HepG2 (cell line): ENCODE results near the gene MSH3. TPM values are rescaled to one million over a fixed set of nuclear protein-coding genes. Genes with fewer than 3 reads are reported as not detected.

ENCODE experiments used
- AHDC1 ChIP-seq: sonication (generic); formaldehyde crosslinking; IDR thresholded peaks from 2 replicates; pipeline ENCODE4 v1.5.1; 2020; ENCODE audit warnings: mild to moderate bottlenecking, missing genetic modification reagents, borderline replicate concordance
- ELF1 ChIP-seq: sonication (generic); formaldehyde crosslinking; IDR thresholded peaks from 2 replicates; pipeline ENCODE4 v1.4.0; 2020; ENCODE audit warnings: missing genetic modification reagents
- ELK4 ChIP-seq: sonication (generic); formaldehyde crosslinking; IDR thresholded peaks from 2 replicates; pipeline ENCODE4 v1.9.0; 2021; ENCODE audit warnings: missing genetic modification reagents, borderline replicate concordance
- FOXA1 ChIP-seq, 2 experiments: fragments of 450-650 bp in 1 of 2; sonication (generic) in 1 of 2; formaldehyde crosslinking in 1 of 2; IDR thresholded peaks; 2 replicates each; pipeline versions ENCODE4 v1.4.0 to v1.6.1; 2016 to 2020; ENCODE audit warnings: missing genetic modification reagents in 1 of 2
- FOXC1 ChIP-seq: sonication (generic); formaldehyde crosslinking; IDR thresholded peaks from 2 replicates; pipeline ENCODE4 v1.8.0; 2022; ENCODE audit warnings: mild to moderate bottlenecking, missing genetic modification reagents, borderline replicate concordance
- HMG20A ChIP-seq: IDR thresholded peaks from 2 replicates; pipeline ENCODE4 v1.6.1; 2016; ENCODE audit warnings: borderline replicate concordance
- KDM3A ChIP-seq: IDR thresholded peaks from 2 replicates; pipeline ENCODE4 v1.6.1; 2018; ENCODE audit warnings: low read depth, missing compliant biosample characterization
- MAFK ChIP-seq, 2 experiments: IDR thresholded peaks in 1 of 2; conservative IDR thresholded peaks in 1 of 2; 2 replicates each; pipeline ENCODE4 v1.6.1; 2011; ENCODE audit warnings: improper control_type of control experiment in 2 of 2, low read length in 2 of 2
- MTF1 ChIP-seq: sonication (generic); formaldehyde crosslinking; IDR thresholded peaks from 2 replicates; pipeline ENCODE4 v1.5.0; 2020; ENCODE audit warnings: missing genetic modification reagents
- PCBP2 ChIP-seq: fragments of 200-400 bp; formaldehyde crosslinking; optimal IDR thresholded peaks from 2 replicates; pipeline ENCODE3; 2018; ENCODE audit warnings: low read length, low read depth; ENCODE audit not compliant: poor library complexity, severe bottlenecking
- PHF21A ChIP-seq: sonication (generic); formaldehyde crosslinking; IDR thresholded peaks from 2 replicates; pipeline ENCODE4 v1.5.0; 2020; ENCODE audit warnings: mild to moderate bottlenecking, missing genetic modification reagents
- RARA ChIP-seq: IDR thresholded peaks from 2 replicates; pipeline ENCODE4 v1.6.1; 2016; ENCODE audit warnings: missing genetic modification reagents, missing compliant biosample characterization
- SOX13 ChIP-seq, 3 experiments: fragments of 450-650 bp in 1 of 3; sonication (generic) in 1 of 3; formaldehyde crosslinking in 1 of 3; IDR thresholded peaks in 2 of 3; conservative IDR thresholded peaks in 1 of 3; 2 replicates each; pipeline versions ENCODE4 v1.5.0 to v1.6.1; 2016 to 2020; ENCODE audit warnings: antibody characterized with exemption in 1 of 3, mild to moderate bottlenecking in 1 of 3, missing compliant biosample characterization in 1 of 3, missing genetic modification reagents in 1 of 3, moderate library complexity in 1 of 3
- TEAD3 ChIP-seq: optimal IDR thresholded peaks from 2 replicates; pipeline ENCODE3; 2016; ENCODE audit warnings: borderline replicate concordance
- ZBTB26 ChIP-seq: IDR thresholded peaks from 2 replicates; pipeline ENCODE4 v1.6.1; 2016; ENCODE audit warnings: missing compliant biosample characterization, missing genetic modification reagents, borderline replicate concordance
- ZBTB7B ChIP-seq: sonication (generic); formaldehyde crosslinking; IDR thresholded peaks from 2 replicates; pipeline ENCODE4 v1.4.0; 2020; ENCODE audit warnings: missing genetic modification reagents
- ZGPAT ChIP-seq: IDR thresholded peaks from 2 replicates; pipeline ENCODE4 v1.6.1; 2016; ENCODE audit warnings: mild to moderate bottlenecking
- ZKSCAN8 ChIP-seq: IDR thresholded peaks from 2 replicates; pipeline ENCODE4 v1.6.1; 2016; ENCODE audit warnings: borderline replicate concordance, missing genetic modification reagents, missing compliant biosample characterization
- ZNF432 ChIP-seq: sonication (generic); formaldehyde crosslinking; IDR thresholded peaks from 2 replicates; pipeline ENCODE4 v1.5.0; 2020; ENCODE audit warnings: missing genetic modification reagents, mild to moderate bottlenecking, borderline replicate concordance
- ZNF496 ChIP-seq: sonication (generic); formaldehyde crosslinking; IDR thresholded peaks from 2 replicates; pipeline ENCODE4 v1.8.1; 2023; ENCODE audit warnings: mild to moderate bottlenecking, moderate library complexity, missing genetic modification reagents; ENCODE audit not compliant: insufficient replicate concordance
- ZNF644 ChIP-seq: IDR thresholded peaks from 2 replicates; pipeline ENCODE4 v1.6.1; 2016; ENCODE audit warnings: low read depth
- polyA plus RNA-seq, 8 experiments: library from polyadenylated mRNA; depleted of rRNA in 3 of 8; stranded (reverse) in 7 of 8; unstranded in 1 of 8; fragments of >200 nt; fragmentation: Illumina TruSeq in 4 of 8; extraction: Trizol in 4 of 8; gene quantifications; 2 replicates each; pipeline versions ENCODE4 v1.2.1 to v1.2.3, GENCODE V29; 2011 to 2016; ENCODE audit warnings: low read depth in 4 of 8, missing spikeins in 1 of 8, mixed read lengths in 1 of 8; ENCODE audit not compliant: insufficient read depth in 1 of 8
- total RNA-seq, 5 experiments: library from RNA; depleted of rRNA; stranded (reverse); fragments of >200 nt; fragmentation: Illumina TruSeq; extraction: Trizol; gene quantifications; 2 replicates each; pipeline ENCODE4 v1.2.3, GENCODE V29; 2016; ENCODE audit warnings: low read depth in 1 of 5

The MSH3 gene
- total and polyA plus RNA-seq, 2 of the 13 experiments (the other 11 are each of a cell fraction or from before 2014, with no cell fraction given): 4.0 to 16.4 TPM

GRCh38 chr5:80607832-80608231 lies 46.6 kb upstream of the MSH3 start (continued):
- TF ChIP-seq AHDC1 (CRISPR knock-in tag) (peak; percentile 86; the same call in 1 of the 2 replicates), ZNF496 (no peak), ZNF644 (peak; percentile 95), HMG20A (CRISPR knock-in tag) (0 out of 2 replicates have a peak, but pooled peaks have one; percentile 39), MAFK (conservative IDR thresholded peaks at IDR 0.05 in 1 of 2, IDR thresholded peaks at IDR 0.05 in 1 of 2; ENCODE audit: low read length in 2 of 2) (peak in 1 of 2 experiments; percentile 40; a peak in 2 of 4 replicates), FOXC1 (0 out of 2 replicates have a peak, but pooled peaks have one; percentile 24), PHF21A (peak; percentile 75), ZBTB7B (no peak), KDM3A (CRISPR knock-in tag) (0 out of 2 replicates have a peak, but pooled peaks have one; percentile 39), FOXA1 (IDR thresholded peaks at IDR 0.05) (no peak), FOXA1 (CRISPR knock-in tag; IDR thresholded peaks at IDR 0.05) (peak; percentile 54), PCBP2 (no peak), SOX13 (IDR thresholded peaks at IDR 0.05) (no peak), SOX13 (CRISPR knock-in tag; conservative IDR thresholded peaks at IDR 0.05 in 1 of 2, IDR thresholded peaks at IDR 0.05 in 1 of 2) (peak in 1 of 2 experiments; percentile 26; a peak in 1 of 4 replicates), ZNF432 (no peak), ELF1 (CRISPR knock-in tag) (peak; percentile 75), RARA (CRISPR knock-in tag) (peak; percentile 34; the same call in 1 of the 2 replicates), MTF1 (CRISPR knock-in tag) (no peak), TEAD3 (CRISPR knock-in tag) (peak; percentile 25), ZGPAT (peak; percentile 32; the same call in 1 of the 2 replicates), ZKSCAN8 (CRISPR knock-in tag) (no peak), ELK4 (no peak), ZBTB26 (CRISPR knock-in tag) (no peak)
